Fibroblast of lung (primary cell): ENCODE results near the gene CES3. TPM values are rescaled to one million over a fixed set of nuclear protein-coding genes. Genes with fewer than 3 reads are reported as not detected.

ENCODE experiments used
- DNase-seq, 2 donors: peaks; one replicate each; pipeline versions ENCODE4 v3.0.0 to v3.0.0-alpha.2; 2010; ENCODE audit warnings: low read depth in 2 of 2
- H2AFZ ChIP-seq: 2 replicates; pipeline ENCODE4 v1.5.1; 2012; ENCODE audit warnings: low read length, control low read depth, inconsistent platforms
- H3K27ac ChIP-seq: 2 replicates; pipeline ENCODE4 v1.5.1; 2011; ENCODE audit warnings: low read length, control low read depth; ENCODE audit not compliant: insufficient read depth
- H3K27me3 ChIP-seq: 2 replicates; pipeline ENCODE4 v1.5.1; 2011; ENCODE audit warnings: mild to moderate bottlenecking, low read length; ENCODE audit not compliant: control insufficient read depth, insufficient read depth
- H3K36me3 ChIP-seq: 2 replicates; pipeline ENCODE4 v1.5.1; 2011; ENCODE audit warnings: low read length; ENCODE audit not compliant: control insufficient read depth, insufficient read depth
- H3K4me1 ChIP-seq: 2 replicates; pipeline ENCODE4 v1.5.1; 2011; ENCODE audit warnings: low read length; ENCODE audit not compliant: control insufficient read depth, insufficient read depth; ENCODE audit errors: extremely low read depth
- H3K4me2 ChIP-seq: 2 replicates; pipeline ENCODE4 v1.5.1; 2011; ENCODE audit warnings: low read length, control low read depth; ENCODE audit not compliant: insufficient read depth; ENCODE audit errors: extremely low read depth
- H3K4me3 ChIP-seq, 4 experiments: fragments of 200-600 bp in 1 of 4; sonication (generic) in 1 of 4; replicated peaks in 1 of 4; 2 replicates each; pipeline ENCODE4 v1.5.1; 2011 to 2016; ENCODE audit warnings: low read length in 4 of 4, low read depth in 3 of 4, mild to moderate bottlenecking in 3 of 4, control low read depth in 2 of 4, inconsistent platforms in 1 of 4, mixed read lengths in 1 of 4; ENCODE audit not compliant: insufficient read depth in 1 of 4; ENCODE audit errors: control extremely low read depth in 1 of 4
- H3K79me2 ChIP-seq: 2 replicates; pipeline ENCODE4 v1.5.1; 2012; ENCODE audit warnings: mild to moderate bottlenecking, low read length, inconsistent platforms; ENCODE audit not compliant: control insufficient read depth, insufficient read depth
- H3K9ac ChIP-seq: 2 replicates; pipeline ENCODE4 v1.5.1; 2011; ENCODE audit warnings: mild to moderate bottlenecking, low read length, control low read depth; ENCODE audit not compliant: insufficient read depth
- H3K9me3 ChIP-seq: 2 replicates; pipeline ENCODE4 v1.5.1; 2012; ENCODE audit warnings: low read depth, low read length; ENCODE audit not compliant: control insufficient read depth, insufficient read depth
- H4K20me1 ChIP-seq: 2 replicates; pipeline ENCODE4 v1.5.1; 2011; ENCODE audit warnings: low read length; ENCODE audit not compliant: control insufficient read depth, insufficient read depth; ENCODE audit errors: extremely low read depth
- CTCF ChIP-seq, 2 donors: IDR thresholded peaks in 1 of 2; conservative IDR thresholded peaks in 1 of 2; 1 replicate in 1 of 2; 2 replicates in 1 of 2; pipeline ENCODE4 v1.5.1; 2011 to 2012; ENCODE audit warnings: low read length in 2 of 2, control low read depth in 1 of 2, inconsistent platforms in 1 of 2, low read depth in 1 of 2, mild to moderate bottlenecking in 1 of 2
- EZH2 ChIP-seq: IDR thresholded peaks from 2 replicates; pipeline ENCODE4 v1.5.1; 2012; ENCODE audit warnings: low read length, control low read depth, mild to moderate bottlenecking; ENCODE audit errors: missing control alignments
- polyA plus RNA-seq, 2 donors: library from polyadenylated mRNA; depleted of rRNA in 1 of 2; stranded (reverse) in 1 of 2; unstranded in 1 of 2; fragments of >200 nt; gene quantifications; 2 replicates each; pipeline ENCODE4 v1.2.1, GENCODE V29; 2011 to 2012; ENCODE audit warnings: missing spikeins in 1 of 2
- total RNA-seq: library from RNA; depleted of rRNA; stranded (reverse); fragments of >200 nt; gene quantifications from 2 replicates; pipeline ENCODE4 v1.2.1, GENCODE V29; 2014

Gene CES3
- total and polyA plus RNA-seq, 2 donors (not counting 1 experiment from before 2014, with no cell fraction given): 0.01 to 1.3 TPM

DNA sequence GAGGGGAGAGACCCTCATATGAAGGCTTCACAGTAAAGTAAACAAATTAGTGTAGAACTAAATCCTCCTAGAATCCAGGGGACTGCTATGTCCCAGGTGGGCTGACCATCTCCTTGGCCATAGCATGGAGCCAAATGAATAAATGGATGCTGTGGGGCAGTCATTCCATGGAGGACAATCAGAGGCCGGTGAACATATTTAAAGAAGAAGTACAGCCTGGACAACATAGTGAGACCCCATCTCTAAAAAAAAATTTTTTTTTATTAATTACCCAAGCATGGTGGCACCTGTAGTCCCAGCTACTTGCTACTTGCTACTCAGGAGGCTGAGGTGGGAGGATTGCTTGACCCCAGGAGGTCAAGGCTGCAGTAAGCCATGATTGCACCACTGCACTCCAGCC is 62.6 kb downstream of the CES3 start:
- Histone ChIP-seq H3K27ac (no peak overlapping the region), H2AFZ (no peak overlapping the region), H3K9ac (no peak overlapping the region), H3K36me3 (no peaks in the 10 kb centered on the region), H3K79me2 (no peaks in the 10 kb centered on the region), H3K4me3 (no peak overlapping the region), H4K20me1 (no peaks in the 10 kb centered on the region), H3K4me2 (no peak overlapping the region), H3K4me1 (no peaks in the 10 kb centered on the region), H3K27me3 (no peaks in the 10 kb centered on the region), H3K9me3 (no peaks in the 10 kb centered on the region)
- DNase-seq: no peak
- TF ChIP-seq EZH2 (no peak), CTCF (conservative IDR thresholded peaks at IDR 0.05 in 1 of 2, IDR thresholded peaks at IDR 0.05 in 1 of 2; ENCODE audit: low read depth in 1 of 2, low read length in 2 of 2) (no peak)

Other genes starting within 250 kb of the CES3 start
- 115 and 173 TPM in 2 replicates for gene DYNC1LI2, start 209.7 kb upstream of the CES3 start, total RNA-seq
- gene DYNC1LI2, start 209.7 kb upstream of the CES3 start, polyA plus RNA-seq: 78.5 and 83.3 TPM in 2 replicates
- under 0.01 and 0.17 TPM in 2 replicates for gene TERB1, start 159.7 kb upstream of the CES3 start, total RNA-seq
- not detected in 2 replicates for gene TERB1, start 159.7 kb upstream of the CES3 start, polyA plus RNA-seq
- gene NAE1, start 130.3 kb upstream of the CES3 start, total RNA-seq: 47.4 and 52.6 TPM in 2 replicates
- gene NAE1, start 130.3 kb upstream of the CES3 start, polyA plus RNA-seq: 59.7 TPM in 2 replicates
- gene CA7, start 116.9 kb upstream of the CES3 start, total RNA-seq: not detected in 2 replicates
- not detected in 2 replicates for gene CA7, start 116.9 kb upstream of the CES3 start, polyA plus RNA-seq
- gene PDP2, start 80.8 kb upstream of the CES3 start, total RNA-seq: 7.7 and 11.6 TPM in 2 replicates
- gene PDP2, start 80.8 kb upstream of the CES3 start, polyA plus RNA-seq: 10.6 and 10.9 TPM in 2 replicates
- gene CDH16, start 42.4 kb upstream of the CES3 start, total RNA-seq: not detected in 2 replicates
- not detected in 2 replicates for gene CDH16, start 42.4 kb upstream of the CES3 start, polyA plus RNA-seq
- gene RRAD, start 35.7 kb upstream of the CES3 start, total RNA-seq: 41.1 and 83.7 TPM in 2 replicates
- gene RRAD, start 35.7 kb upstream of the CES3 start, polyA plus RNA-seq: 7.8 and 11.6 TPM in 2 replicates
- gene CIAO2B, start 26.9 kb upstream of the CES3 start, total RNA-seq: 188 and 217 TPM in 2 replicates
- 115 and 138 TPM in 2 replicates for gene CIAO2B, start 26.9 kb upstream of the CES3 start, polyA plus RNA-seq
- 38.0 and 47.6 TPM in 2 replicates for gene CES2, start 25.8 kb upstream of the CES3 start, total RNA-seq
- 22.9 and 26.9 TPM in 2 replicates for gene CES2, start 25.8 kb upstream of the CES3 start, polyA plus RNA-seq
- gene CES4A, start 27.3 kb downstream of the CES3 start, total RNA-seq: 2.1 TPM in 2 replicates
- gene CES4A, start 27.3 kb downstream of the CES3 start, polyA plus RNA-seq: 1.3 and 2.3 TPM in 2 replicates
- gene CBFB, start 67.9 kb downstream of the CES3 start, total RNA-seq: 51.7 and 63.7 TPM in 2 replicates
- gene CBFB, start 67.9 kb downstream of the CES3 start, polyA plus RNA-seq: 64.1 and 100 TPM in 2 replicates
- gene PHAF1, start 148.7 kb downstream of the CES3 start, total RNA-seq: 15.2 and 18.3 TPM in 2 replicates
- 21.5 and 23.0 TPM in 2 replicates for gene PHAF1, start 148.7 kb downstream of the CES3 start, polyA plus RNA-seq
- 29.3 and 34.7 TPM in 2 replicates for gene B3GNT9, start 189.7 kb downstream of the CES3 start, total RNA-seq
- 23.2 and 29.6 TPM in 2 replicates for gene B3GNT9, start 189.7 kb downstream of the CES3 start, polyA plus RNA-seq
- gene TRADD, start 198.6 kb downstream of the CES3 start, total RNA-seq: 18.0 and 20.8 TPM in 2 replicates
- gene TRADD, start 198.6 kb downstream of the CES3 start, polyA plus RNA-seq: 5.8 and 7.6 TPM in 2 replicates
- gene FBXL8, start 198.7 kb downstream of the CES3 start, total RNA-seq: 9.8 and 10.4 TPM in 2 replicates
- gene FBXL8, start 198.7 kb downstream of the CES3 start, polyA plus RNA-seq: 2.4 and 4.0 TPM in 2 replicates
- 25.8 and 31.3 TPM in 2 replicates for gene HSF4, start 203.5 kb downstream of the CES3 start, total RNA-seq
- 1.9 and 6.4 TPM in 2 replicates for gene HSF4, start 203.5 kb downstream of the CES3 start, polyA plus RNA-seq
- 12.8 and 23.3 TPM in 2 replicates for gene NOL3, start 209.3 kb downstream of the CES3 start, total RNA-seq
- gene NOL3, start 209.3 kb downstream of the CES3 start, polyA plus RNA-seq: 6.2 and 8.0 TPM in 2 replicates
- gene MATCAP1, start 222.7 kb downstream of the CES3 start, total RNA-seq: 21.8 and 28.4 TPM in 2 replicates
- gene MATCAP1, start 222.7 kb downstream of the CES3 start, polyA plus RNA-seq: 12.7 and 16.6 TPM in 2 replicates
- 0.26 and 0.33 TPM in 2 replicates for gene EXOC3L1, start 228.9 kb downstream of the CES3 start, total RNA-seq
- 0.09 TPM in 1 of 2 replicates, not detected in the other for gene EXOC3L1, start 228.9 kb downstream of the CES3 start, polyA plus RNA-seq
- gene E2F4, start 230.9 kb downstream of the CES3 start, total RNA-seq: 42.4 and 48.3 TPM in 2 replicates
- gene E2F4, start 230.9 kb downstream of the CES3 start, polyA plus RNA-seq: 59.9 and 70.4 TPM in 2 replicates
- 0.26 and 0.33 TPM in 2 replicates for gene ELMO3, start 237.9 kb downstream of the CES3 start, total RNA-seq
- 0.36 and 0.42 TPM in 2 replicates for gene ELMO3, start 237.9 kb downstream of the CES3 start, polyA plus RNA-seq